ENCODE data around the gene EME2.

The EME2 gene

GRCh38 chr16:1792836-1793577 lies 20.4 kb downstream of the EME2 start:
- DNase-seq = no peak

GRCh38 chr16:1793578-1794220 lies 21.1 kb downstream of the EME2 start, which contains the start of gene IGFALS:
Gene IGFALS, minus strand, starts transcription at chr16:1793705. Its CDS starts 53 bp downstream, at chr16:1793652.
- no peak for DNase-seq

DNA sequence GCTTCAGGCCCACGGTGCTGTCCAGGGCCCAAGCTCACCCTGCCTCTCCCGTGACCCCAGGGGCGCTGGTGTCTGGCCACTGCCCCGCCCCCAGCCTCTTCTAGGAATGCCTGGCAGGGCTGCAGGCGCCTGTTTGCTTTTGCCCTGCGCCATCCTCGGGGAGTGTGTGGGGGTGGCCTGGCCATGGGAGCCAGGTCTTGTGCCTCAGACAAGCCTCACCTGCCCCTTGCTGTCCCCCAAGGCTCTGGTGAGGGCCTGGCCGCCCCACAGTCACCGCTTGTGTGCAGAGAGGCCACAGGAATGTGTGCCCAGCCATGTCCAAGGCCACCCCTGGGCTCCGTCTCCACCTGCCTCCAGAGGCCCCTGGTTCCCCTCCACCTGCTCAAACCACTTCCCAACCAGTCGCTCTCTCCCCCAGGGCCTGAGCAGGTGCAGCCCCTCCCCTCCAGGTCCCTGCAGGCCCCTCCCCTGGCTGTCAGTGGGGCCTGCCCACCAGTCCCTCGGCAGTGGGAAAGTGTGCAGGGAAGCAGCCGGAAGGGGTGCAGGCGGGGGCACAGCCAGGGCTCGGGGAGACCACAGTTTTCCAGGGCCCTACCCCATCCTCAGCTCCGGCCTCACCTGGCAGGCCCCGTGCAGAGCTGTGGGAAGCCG lies 21.7 kb downstream of the EME2 start:
- DNase-seq = no peak

- no peak for DNase-seq
Measured at GRCh38 chr16:1794908-1795666, 22.5 kb downstream of the EME2 start.

DNA sequence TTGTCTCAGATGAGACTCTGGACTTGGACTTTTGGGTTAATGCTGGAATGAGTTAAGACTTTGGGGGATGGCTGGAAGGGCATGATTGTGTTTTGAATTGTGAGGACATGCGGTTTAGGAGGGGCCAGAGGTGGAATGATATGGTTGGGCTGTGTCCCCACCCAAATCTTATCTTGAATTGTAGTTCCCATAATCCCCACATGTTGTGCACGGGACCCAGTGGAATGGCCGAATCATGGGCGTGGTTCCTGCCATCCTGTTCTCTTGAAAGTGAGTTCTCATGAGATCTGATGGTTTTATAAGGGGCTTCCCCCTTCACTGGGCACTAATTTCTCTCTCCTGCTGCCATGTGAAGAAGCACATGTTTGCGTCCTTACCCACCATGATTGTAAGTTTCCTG lies 26.7 kb downstream of the EME2 start:
- DNase-seq = peak; percentile 16

DNA sequence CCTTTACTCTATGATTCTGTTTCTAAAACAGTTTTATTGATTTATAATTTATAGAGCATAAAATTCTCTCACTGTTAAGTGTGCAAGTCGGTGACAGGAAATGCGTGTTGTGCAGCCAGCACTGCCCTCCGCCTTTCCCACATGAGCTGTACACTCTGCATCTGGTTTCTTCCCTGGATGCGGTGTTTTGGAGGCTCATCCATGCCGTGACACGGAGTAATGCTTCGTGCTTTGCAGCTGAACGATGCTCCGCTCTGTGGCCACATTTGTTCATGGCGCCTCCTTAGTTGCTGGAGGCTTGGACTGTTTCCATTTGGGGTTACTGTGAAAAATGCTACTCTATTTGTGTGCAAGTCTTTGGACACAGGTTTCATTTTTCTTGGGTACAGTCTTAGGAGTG lies 28.1 kb downstream of the EME2 start:
- no peak for DNase-seq

DNA sequence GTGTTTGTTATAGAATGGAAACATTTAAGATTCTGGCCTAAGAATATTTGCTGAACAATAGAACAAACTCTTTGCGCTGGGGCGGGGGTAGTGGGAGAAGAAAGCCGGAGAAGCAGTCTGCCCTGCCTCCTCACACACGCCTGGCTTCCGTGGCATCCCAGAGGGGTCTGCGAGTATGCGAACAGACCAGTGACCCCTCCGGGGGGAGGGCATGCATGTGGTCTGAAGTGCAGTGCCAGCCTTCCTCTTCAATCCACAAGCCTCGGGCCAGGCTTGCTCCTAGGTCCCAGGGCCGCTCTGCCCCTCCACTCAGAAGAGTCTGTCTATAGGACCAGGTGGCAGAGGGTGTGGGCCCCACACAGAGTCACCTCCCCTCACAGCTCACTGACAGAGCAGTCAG lies 35.0 kb downstream of the EME2 start:
- no peak for DNase-seq

DNA sequence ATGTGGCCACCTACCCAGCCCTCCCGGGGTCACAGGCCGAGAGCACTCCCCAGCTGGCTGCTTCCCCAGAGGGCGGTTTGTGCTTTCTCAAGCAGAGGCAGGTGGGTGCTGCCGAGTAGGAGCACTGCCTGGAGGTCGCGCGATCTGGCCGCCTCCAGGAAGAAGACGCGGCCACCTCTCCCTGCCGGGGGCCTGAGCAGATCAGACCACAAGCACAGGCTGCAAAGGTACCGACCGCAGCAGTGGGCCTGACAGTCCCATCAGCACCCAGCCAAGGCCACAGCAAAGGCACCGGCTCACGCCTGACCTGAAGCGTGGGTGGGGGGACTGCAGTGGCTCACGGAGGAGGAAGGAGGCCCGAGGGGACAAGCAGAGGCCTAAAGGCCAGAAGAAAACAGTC lies 36.1 kb downstream of the EME2 start:
- no peak for DNase-seq

- no peak for DNase-seq
Measured at GRCh38 chr16:1809281-1809801, 36.7 kb downstream of the EME2 start.

DNA sequence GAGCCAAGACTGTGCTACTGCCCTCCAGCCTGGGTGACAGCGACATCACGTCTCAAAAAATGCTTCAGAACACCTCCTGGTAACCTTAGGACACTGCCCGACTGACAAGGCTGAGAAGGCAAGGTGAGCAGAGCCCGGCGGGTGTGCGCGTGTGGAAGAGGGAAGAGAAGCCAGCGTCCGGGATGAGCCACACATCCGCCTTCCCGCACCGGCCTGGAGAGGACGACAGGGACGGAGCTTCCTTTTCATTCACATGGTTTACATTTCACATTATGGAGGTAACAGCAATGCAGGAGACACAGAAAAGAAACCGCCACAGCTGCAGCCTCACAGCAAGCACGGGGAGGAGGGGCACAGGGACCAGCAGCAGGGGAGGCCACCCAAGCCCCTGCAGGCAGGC lies 37.5 kb downstream of the EME2 start:
- DNase-seq = no peak

GRCh38 chr16:1810536-1810935 lies 37.9 kb downstream of the EME2 start:
- DNase-seq = no peak

DNA sequence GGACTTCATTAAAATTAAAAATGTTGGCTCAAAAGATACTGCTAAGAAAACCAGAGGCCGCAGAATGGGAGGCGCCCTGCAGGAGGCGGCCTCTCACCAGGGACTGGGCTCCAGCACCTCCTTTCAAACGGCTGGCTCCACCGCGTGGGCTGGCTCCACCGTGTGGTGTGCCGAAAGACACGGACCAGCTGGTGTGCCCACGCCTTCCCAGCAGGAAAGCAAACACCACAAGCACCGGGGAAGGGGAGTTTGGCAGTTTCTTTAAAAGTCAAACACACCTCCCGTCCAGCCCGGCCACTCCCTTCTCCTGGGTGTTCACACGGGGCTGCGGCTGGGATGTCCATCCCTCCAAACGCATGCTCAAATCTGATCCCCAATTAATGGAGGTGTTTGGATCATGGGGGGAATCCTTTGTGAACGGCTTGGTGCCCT lies 40.1 kb downstream of the EME2 start:
- no peak for DNase-seq

DNA sequence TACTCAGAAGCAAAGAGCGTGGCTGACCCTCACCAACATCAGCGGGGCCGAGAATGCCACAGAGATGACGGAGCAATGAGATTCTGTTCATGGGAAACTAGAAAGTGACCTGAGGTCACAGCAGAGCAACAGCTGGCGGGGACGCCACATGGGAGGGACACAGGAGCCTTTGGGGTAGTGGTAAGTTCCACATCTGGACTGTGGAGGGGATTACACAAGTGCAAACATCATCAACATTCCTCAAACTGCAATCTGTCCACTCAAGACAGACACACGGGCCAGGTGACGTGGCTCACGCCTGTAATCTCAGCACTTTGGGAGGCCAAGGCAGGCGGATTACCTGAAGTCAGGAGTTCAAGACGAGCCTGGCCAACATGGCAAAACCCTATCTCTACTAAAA lies 42.9 kb downstream of the EME2 start:
- no peak for DNase-seq

- no peak for DNase-seq
Measured at GRCh38 chr16:1816396-1817275, 44.0 kb downstream of the EME2 start.

DNA sequence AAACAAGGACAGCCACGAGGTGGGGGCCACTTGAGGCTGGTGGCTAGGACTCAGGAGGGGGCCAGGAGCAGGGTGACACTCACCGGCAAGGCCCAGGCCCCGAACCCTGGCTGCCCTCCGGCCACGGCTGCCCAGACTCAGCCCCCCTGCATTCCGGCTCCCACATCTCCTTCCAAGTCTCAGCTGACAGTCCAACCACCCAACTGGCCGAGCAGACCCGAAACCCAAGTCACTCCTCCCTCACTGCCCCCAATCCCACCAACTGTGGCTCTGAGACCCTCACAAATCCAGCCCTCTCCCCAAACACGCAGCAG lies 44.6 kb downstream of the EME2 start:
- DNase-seq = no peak

- DNase-seq = no peak
Measured at GRCh38 chr16:1817716-1818115, 45.1 kb downstream of the EME2 start.

GRCh38 chr16:1818204-1818872 lies 45.7 kb downstream of the EME2 start:
- no peak for DNase-seq

- no peak for DNase-seq
Measured at GRCh38 chr16:1818873-1819525, 46.4 kb downstream of the EME2 start.

- DNase-seq = no peak
Measured at GRCh38 chr16:1819611-1820010, 47.0 kb downstream of the EME2 start.

DNA sequence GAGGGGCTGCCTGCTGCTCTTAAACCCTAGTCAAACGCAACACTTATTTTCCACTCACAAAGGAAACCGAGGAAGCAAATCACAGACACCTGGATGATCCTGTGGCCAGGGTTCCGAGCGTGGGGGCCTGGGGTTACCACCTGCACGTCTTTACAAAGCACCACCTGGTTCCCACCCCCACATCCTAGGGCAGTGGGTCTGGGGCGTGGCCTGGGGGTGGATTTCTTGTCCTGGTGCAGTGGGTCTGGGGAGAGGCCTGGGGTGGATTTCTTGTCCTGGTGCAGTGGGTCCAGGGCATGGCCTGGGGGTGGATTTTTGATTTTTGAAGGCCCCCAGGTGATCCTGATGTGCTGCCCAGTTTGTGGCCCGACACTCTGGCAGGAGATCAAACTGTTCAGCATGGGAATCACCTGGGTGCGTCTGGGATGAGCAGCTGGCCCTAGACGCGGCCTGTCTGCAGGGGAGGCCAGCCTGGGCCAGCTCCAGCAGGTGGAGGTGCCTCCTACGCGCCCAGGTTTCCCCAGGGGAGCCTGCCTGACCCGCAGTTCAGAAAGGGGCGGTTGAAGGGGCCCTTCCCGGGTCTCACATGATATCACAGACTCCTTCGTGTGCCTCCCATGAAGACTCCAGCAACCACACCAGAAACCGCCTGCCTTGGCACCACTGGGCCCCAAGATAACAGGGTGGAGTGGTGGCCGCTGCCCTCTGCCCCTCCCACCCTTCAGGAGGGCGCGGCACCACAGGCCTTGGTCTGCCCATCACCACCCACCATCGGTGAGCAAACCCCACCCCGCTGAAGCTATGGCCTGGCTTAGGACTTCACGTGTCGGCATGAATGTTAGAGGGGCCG lies 47.7 kb downstream of the EME2 start:
- no peak for DNase-seq
